MM.1S (cell line): Measurements from ENCODE around the gene SLC7A9.

Experiments used
- DNase-seq: peaks from one replicate; pipeline ENCODE4 v3.0.0-alpha.2; 2015
- H2AFZ ChIP-seq: fragments of 300-600 bp; sonication (generic); 2 replicates; pipeline ENCODE4 v1.6.0; 2016; ENCODE audit warnings: antibody characterized with exemption, low read length
- H3F3A ChIP-seq: fragments of 300-600 bp; sonication (generic); 2 replicates; pipeline ENCODE4 v1.6.1; 2016; ENCODE audit warnings: mild to moderate bottlenecking, antibody characterized with exemption, low read length, moderate library complexity, mixed read lengths; ENCODE audit not compliant: insufficient read depth
- H3K27ac ChIP-seq: fragments of 300-600 bp; sonication (generic); 2 replicates; pipeline ENCODE4 v1.5.1; 2016; ENCODE audit warnings: mild to moderate bottlenecking, low read length
- H3K27me3 ChIP-seq: fragments of 300-600 bp; sonication (generic); replicated peaks from 2 replicates; pipeline ENCODE4 v1.6.0; 2016; ENCODE audit warnings: low read length; ENCODE audit not compliant: insufficient read depth
- H3K36me3 ChIP-seq: fragments of 300-600 bp; sonication (generic); replicated peaks from 2 replicates; pipeline ENCODE4 v1.6.1; 2016; ENCODE audit warnings: mild to moderate bottlenecking, low read length, mixed read lengths; ENCODE audit not compliant: insufficient read depth
- H3K4me1 ChIP-seq: fragments of 300-600 bp; sonication (generic); 2 replicates; pipeline ENCODE4 v1.6.1; 2016; ENCODE audit warnings: low read length, mixed read lengths
- H3K4me2 ChIP-seq: fragments of 300-600 bp; sonication (generic); 2 replicates; pipeline ENCODE4 v1.6.0; 2016; ENCODE audit warnings: low read depth, low read length
- H3K4me3 ChIP-seq: fragments of 300-600 bp; sonication (generic); 2 replicates; pipeline ENCODE4 v1.5.1; 2016; ENCODE audit warnings: low read length, mixed read lengths
- H3K79me2 ChIP-seq: fragments of 300-600 bp; sonication (generic); 2 replicates; pipeline ENCODE4 v1.6.1; 2016; ENCODE audit warnings: mixed run types, low read length, mixed read lengths
- H3K9ac ChIP-seq: fragments of 300-600 bp; sonication (generic); 2 replicates; pipeline ENCODE4 v1.6.1; 2016; ENCODE audit warnings: low read length, mixed read lengths
- H3K9me2 ChIP-seq: fragments of 300-600 bp; sonication (generic); replicated peaks from 2 replicates; pipeline ENCODE4 v1.6.1; 2016; ENCODE audit warnings: mild to moderate bottlenecking, low read length, mixed read lengths; ENCODE audit not compliant: insufficient read depth
- H3K9me3 ChIP-seq: fragments of 300-600 bp; sonication (generic); replicated peaks from 2 replicates; pipeline ENCODE4 v1.6.1; 2016; ENCODE audit warnings: mild to moderate bottlenecking, low read length, mixed read lengths; ENCODE audit not compliant: insufficient read depth
- H4K20me1 ChIP-seq: fragments of 300-600 bp; sonication (generic); 2 replicates; pipeline ENCODE4 v1.6.1; 2016; ENCODE audit warnings: mild to moderate bottlenecking, low read length, moderate library complexity, mixed read lengths; ENCODE audit not compliant: insufficient read depth
- CTCF ChIP-seq: fragments of 300-600 bp; sonication (generic); IDR thresholded peaks from 2 replicates; pipeline ENCODE4 v1.5.1; 2016; ENCODE audit warnings: antibody characterized with exemption, low read length, mixed read lengths
- EZH2 ChIP-seq: fragments of 300-600 bp; sonication (generic); optimal IDR thresholded peaks from 2 replicates; pipeline ENCODE3; 2017; ENCODE audit warnings: low read depth, mild to moderate bottlenecking, antibody characterized with exemption, low read length, mixed read lengths
- EZH2phosphoT487 ChIP-seq: fragments of 300-600 bp; sonication (generic); IDR thresholded peaks from 2 replicates; pipeline ENCODE4 v1.6.1; 2018; ENCODE audit warnings: antibody characterized with exemption, low read length

The SLC7A9 gene

DNA sequence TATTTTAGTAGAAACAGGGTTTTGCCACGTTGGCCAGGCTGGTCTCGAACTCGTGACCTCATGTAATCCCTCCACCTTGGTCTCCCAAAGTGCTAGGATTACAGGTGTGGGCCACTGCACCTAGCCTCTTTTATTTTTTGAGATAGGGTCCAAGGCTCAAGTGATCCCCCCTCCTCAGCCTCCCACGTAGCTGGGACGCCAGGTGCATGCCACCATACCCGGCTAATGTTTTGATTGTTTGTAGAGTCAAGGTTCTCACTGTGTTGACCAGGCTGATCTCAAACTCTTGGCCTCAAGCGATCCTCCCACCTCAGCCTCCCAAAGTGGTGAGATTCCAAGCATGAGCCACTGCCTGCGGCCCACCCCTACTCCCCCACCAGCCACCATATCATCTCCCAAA is 6.3 kb downstream of the SLC7A9 start:
- Histone ChIP-seq H3K9me2 (no peaks in the 10 kb centered on the region), H4K20me1 (no peaks in the 10 kb centered on the region), H2AFZ (no peak overlapping the region), H3K36me3 (no peaks in the 10 kb centered on the region), H3K4me2 (no peak overlapping the region), H3K79me2 (no peaks in the 10 kb centered on the region), H3K9me3 (no peaks in the 10 kb centered on the region), H3K27me3 (no peaks in the 10 kb centered on the region; the same call in 1 of the 2 replicates), H3K4me3 (no peak overlapping the region), H3F3A (no peaks in the 10 kb centered on the region), H3K27ac (no peak overlapping the region), H3K9ac (no peak overlapping the region), H3K4me1 (no peaks in the 10 kb centered on the region)
- TF ChIP-seq EZH2 (no peak), CTCF (no peak), EZH2phosphoT487 (no peak)
- no peak for DNase-seq

GRCh38 chr19:32862741-32863140 is 6.8 kb downstream of the SLC7A9 start:
- Histone ChIP-seq H3F3A (no peaks in the 10 kb centered on the region), H3K36me3 (no peaks in the 10 kb centered on the region), H4K20me1 (no peaks in the 10 kb centered on the region), H3K27ac (no peak overlapping the region), H3K79me2 (no peaks in the 10 kb centered on the region), H3K4me2 (no peak overlapping the region), H3K9me2 (no peaks in the 10 kb centered on the region), H3K9me3 (no peaks in the 10 kb centered on the region), H3K4me1 (no peaks in the 10 kb centered on the region), H3K27me3 (no peaks in the 10 kb centered on the region; the same call in 1 of the 2 replicates), H3K4me3 (no peak overlapping the region), H3K9ac (no peak overlapping the region), H2AFZ (no peak overlapping the region)
- DNase-seq = no peak
- TF ChIP-seq CTCF (no peak), EZH2phosphoT487 (no peak), EZH2 (no peak)

DNA sequence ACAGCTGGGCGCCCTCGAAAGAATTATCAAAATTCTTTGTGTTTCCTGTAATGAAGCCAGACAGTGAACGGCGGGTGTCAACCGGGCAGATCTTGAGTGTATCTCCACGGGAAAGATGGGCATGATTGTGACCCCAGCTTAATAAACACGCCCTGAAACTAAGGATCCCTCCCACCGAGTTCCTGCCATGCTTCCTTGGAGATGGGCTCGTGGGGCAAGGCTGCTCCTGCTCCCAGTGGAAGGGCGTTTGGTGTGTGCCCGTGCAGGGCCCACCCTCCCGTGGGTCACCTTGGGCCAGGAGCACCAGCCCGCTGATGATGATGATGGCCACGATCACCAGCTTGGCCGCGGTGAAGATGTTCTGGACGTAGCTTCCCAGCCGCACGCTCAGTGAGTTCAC is 7.4 kb downstream of the SLC7A9 start:
- Histone ChIP-seq H3K4me3 (no peak overlapping the region), H3K4me2 (no peak overlapping the region), H3K27me3 (no peaks in the 10 kb centered on the region; the same call in 1 of the 2 replicates), H3K79me2 (no peaks in the 10 kb centered on the region), H3F3A (no peaks in the 10 kb centered on the region), H3K27ac (no peak overlapping the region), H3K9me3 (no peaks in the 10 kb centered on the region), H3K9me2 (no peaks in the 10 kb centered on the region), H3K4me1 (no peaks in the 10 kb centered on the region), H3K9ac (no peak overlapping the region), H2AFZ (no peak overlapping the region), H3K36me3 (no peaks in the 10 kb centered on the region), H4K20me1 (no peaks in the 10 kb centered on the region)
- DNase-seq = no peak
- no peak for TF ChIP-seq CTCF
- TF ChIP-seq EZH2 = no peak
- TF ChIP-seq EZH2phosphoT487 = no peak
